ENCODE data around the gene DYSF.

DNA sequence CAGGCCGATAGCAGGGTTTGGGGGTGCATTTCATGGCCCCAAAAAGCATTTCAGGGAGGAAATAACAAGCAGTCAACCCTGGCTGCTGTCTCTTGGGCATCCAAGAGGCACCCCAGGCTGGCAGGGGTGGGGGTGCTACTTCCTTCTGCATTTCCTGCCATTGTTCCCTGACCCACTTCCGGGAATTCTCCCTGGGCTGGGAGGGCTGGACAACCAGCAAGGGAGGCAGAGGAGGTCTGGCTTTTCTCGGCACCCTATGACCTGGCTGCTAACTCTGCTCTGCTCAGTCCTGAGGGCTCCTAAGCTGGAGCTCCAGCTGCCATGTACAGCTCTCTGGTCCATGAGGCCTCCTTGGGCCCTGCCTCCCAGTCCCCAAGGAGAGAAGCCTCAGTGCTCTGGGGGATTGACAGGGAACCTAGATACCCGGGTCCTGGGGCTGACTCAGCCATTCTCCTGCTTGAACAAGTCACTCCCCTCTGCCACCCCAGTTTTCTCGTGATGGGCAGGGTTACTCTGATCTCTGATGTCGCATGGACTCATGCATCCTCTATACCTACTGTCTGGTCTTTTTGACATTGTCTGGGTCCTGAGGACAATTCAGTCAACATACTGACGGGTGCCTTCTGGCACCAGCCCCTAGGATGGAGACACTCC, 47.2 kb downstream of the DYSF start:
- TF ChIP-seq CTCF (conservative IDR thresholded peaks at IDR 0.05; ENCODE audit: low read depth, low read length) (no peak), EZH2 (IDR thresholded peaks at IDR 0.05; ENCODE audit: borderline replicate concordance, low read depth, low read length, poor library complexity, severe bottlenecking) (no peak)
